ENCODE measurements around the gene KAT5.

- TF ChIP-seq CTCF (IDR thresholded peaks at IDR 0.05; ENCODE audit: low read depth, low read length, poor library complexity, severe bottlenecking) (no peak), EZH2phosphoT487 (IDR thresholded peaks at IDR 0.05; ENCODE audit: borderline replicate concordance, low read length) (no peak)
Measured at GRCh38 chr11:65767406-65767805, 55.4 kb downstream of the KAT5 start.
